Neural cell (in vitro differentiated cells): ENCODE results near the gene DRICH1. TPM values are rescaled to one million over a fixed set of nuclear protein-coding genes. Genes with fewer than 3 reads are reported as not detected.

Experiments used
- H2AFZ ChIP-seq: fragments of 200-600, 300-800 bp; sonication (generic), shearing (Covaris generic); 2 replicates; pipeline ENCODE4 v1.6.0; 2014; ENCODE audit warnings: low read depth, mild to moderate bottlenecking, antibody characterized with exemption, low read length, moderate library complexity
- H3F3A ChIP-seq: fragments of 200-600 bp; shearing (Covaris generic); 2 replicates; pipeline ENCODE4 v1.6.1; 2016; ENCODE audit warnings: mild to moderate bottlenecking, moderate library complexity, mixed read lengths, antibody characterized with exemption, low read length; ENCODE audit not compliant: insufficient read depth, poor library complexity, severe bottlenecking
- H3K27ac ChIP-seq: fragments of 200-600, 300-800 bp; sonication (generic), shearing (Covaris generic); 2 replicates; pipeline ENCODE4 v1.5.1; 2014; ENCODE audit warnings: mild to moderate bottlenecking, low read length, moderate library complexity
- H3K27me3 ChIP-seq: fragments of 300-800, 200-600 bp; sonication (generic), shearing (Covaris generic); 2 replicates; pipeline ENCODE4 v1.6.0; 2014; ENCODE audit warnings: mild to moderate bottlenecking, low read depth, low read length, moderate library complexity; ENCODE audit not compliant: insufficient read depth
- H3K36me3 ChIP-seq: fragments of 300-800, 200-600 bp; sonication (generic), shearing (Covaris generic); 2 replicates; pipeline ENCODE4 v1.5.1; 2014; ENCODE audit warnings: mild to moderate bottlenecking, antibody characterized with exemption, low read length, moderate library complexity; ENCODE audit not compliant: insufficient read depth
- H3K4me2 ChIP-seq: fragments of 300-800, 200-600 bp; sonication (generic), shearing (Covaris generic); 2 replicates; pipeline ENCODE4 v1.6.0; 2014; ENCODE audit warnings: mild to moderate bottlenecking, low read length
- H3K4me3 ChIP-seq: fragments of 300-800, 200-600 bp; sonication (generic), shearing (Covaris generic); 2 replicates; pipeline ENCODE4 v1.5.1; 2014; ENCODE audit warnings: mild to moderate bottlenecking, low read length, moderate library complexity
- H3K79me2 ChIP-seq: fragments of 200-600 bp; shearing (Covaris generic); replicated peaks from 2 replicates; pipeline ENCODE4 v1.6.0; 2014; ENCODE audit warnings: mild to moderate bottlenecking, low read length, moderate library complexity; ENCODE audit not compliant: insufficient read depth
- H3K9ac ChIP-seq: fragments of 300-800, 200-600 bp; sonication (generic), shearing (Covaris generic); 2 replicates; pipeline ENCODE4 v1.6.1; 2016; ENCODE audit warnings: mild to moderate bottlenecking, low read length, mixed read lengths
- H3K9me2 ChIP-seq: fragments of 200-600 bp; shearing (Covaris generic); 2 replicates; pipeline ENCODE4 v1.6.1; 2016; ENCODE audit warnings: mild to moderate bottlenecking, low read length, mixed read lengths; ENCODE audit not compliant: insufficient read depth
- H3K9me3 ChIP-seq: fragments of 200-600, 300-800 bp; sonication (generic), shearing (Covaris generic); 2 replicates; pipeline ENCODE4 v1.6.1; 2016; ENCODE audit warnings: mild to moderate bottlenecking, mixed run types, low read length, moderate library complexity, mixed read lengths
- H4K20me1 ChIP-seq: fragments of 200-600 bp; shearing (Covaris generic); 2 replicates; pipeline ENCODE4 v1.6.1; 2016; ENCODE audit warnings: mild to moderate bottlenecking, mixed run types; ENCODE audit not compliant: insufficient read depth
- CTCF ChIP-seq: fragments of 450-650 bp; IDR thresholded peaks from 2 replicates; pipeline ENCODE4 v1.5.1; 2014; ENCODE audit warnings: antibody characterized with exemption, mild to moderate bottlenecking, moderate library complexity; ENCODE audit not compliant: poor library complexity, severe bottlenecking
- EP300 ChIP-seq: fragments of 450-650 bp; conservative IDR thresholded peaks from 2 replicates; pipeline ENCODE4 v1.6.1; 2014; ENCODE audit warnings: antibody characterized with exemption, mild to moderate bottlenecking, moderate library complexity; ENCODE audit not compliant: poor library complexity, severe bottlenecking
- EZH2 ChIP-seq: fragments of 200-600, 300-800 bp; shearing (Covaris generic), sonication (generic); IDR thresholded peaks from 2 replicates; pipeline ENCODE4 v1.6.1; 2014; ENCODE audit warnings: antibody characterized with exemption, low read length, borderline replicate concordance, mild to moderate bottlenecking; ENCODE audit not compliant: insufficient read depth, poor library complexity, severe bottlenecking
- MXI1 ChIP-seq: fragments of 450-650 bp; conservative IDR thresholded peaks from 2 replicates; pipeline ENCODE4 v1.6.1; 2014; ENCODE audit warnings: antibody characterized with exemption, mild to moderate bottlenecking; ENCODE audit not compliant: poor library complexity, severe bottlenecking
- POLR2AphosphoS5 ChIP-seq: IDR thresholded peaks from 2 replicates; pipeline ENCODE4 v1.6.1; 2012
- RAD21 ChIP-seq: fragments of 450-650 bp; conservative IDR thresholded peaks from 2 replicates; pipeline ENCODE4 v1.6.1; 2014; ENCODE audit warnings: antibody characterized with exemption, mild to moderate bottlenecking, moderate library complexity
- SMC3 ChIP-seq: fragments of 450-650 bp; conservative IDR thresholded peaks from 2 replicates; pipeline ENCODE4 v1.6.1; 2014; ENCODE audit warnings: antibody characterized with exemption, mild to moderate bottlenecking, moderate library complexity; ENCODE audit not compliant: poor library complexity
- TAF1 ChIP-seq: IDR thresholded peaks from 2 replicates; pipeline ENCODE4 v1.6.1; 2012; ENCODE audit warnings: low read depth
- polyA plus RNA-seq: library from polyadenylated mRNA; depleted of rRNA; stranded (reverse); fragments of >200 nt; gene quantifications from 2 replicates; pipeline ENCODE4 v1.2.3, GENCODE V29; 2014
- TF ChIP-seq, protein P1 (sequence below): IDR thresholded peaks from 2 replicates; pipeline ENCODE4 v1.6.1; 2012; ENCODE audit warnings: borderline replicate concordance

Gene DRICH1
- polyA plus RNA-seq, 1 donor from 2014 or later = 0.48 TPM

DNA sequence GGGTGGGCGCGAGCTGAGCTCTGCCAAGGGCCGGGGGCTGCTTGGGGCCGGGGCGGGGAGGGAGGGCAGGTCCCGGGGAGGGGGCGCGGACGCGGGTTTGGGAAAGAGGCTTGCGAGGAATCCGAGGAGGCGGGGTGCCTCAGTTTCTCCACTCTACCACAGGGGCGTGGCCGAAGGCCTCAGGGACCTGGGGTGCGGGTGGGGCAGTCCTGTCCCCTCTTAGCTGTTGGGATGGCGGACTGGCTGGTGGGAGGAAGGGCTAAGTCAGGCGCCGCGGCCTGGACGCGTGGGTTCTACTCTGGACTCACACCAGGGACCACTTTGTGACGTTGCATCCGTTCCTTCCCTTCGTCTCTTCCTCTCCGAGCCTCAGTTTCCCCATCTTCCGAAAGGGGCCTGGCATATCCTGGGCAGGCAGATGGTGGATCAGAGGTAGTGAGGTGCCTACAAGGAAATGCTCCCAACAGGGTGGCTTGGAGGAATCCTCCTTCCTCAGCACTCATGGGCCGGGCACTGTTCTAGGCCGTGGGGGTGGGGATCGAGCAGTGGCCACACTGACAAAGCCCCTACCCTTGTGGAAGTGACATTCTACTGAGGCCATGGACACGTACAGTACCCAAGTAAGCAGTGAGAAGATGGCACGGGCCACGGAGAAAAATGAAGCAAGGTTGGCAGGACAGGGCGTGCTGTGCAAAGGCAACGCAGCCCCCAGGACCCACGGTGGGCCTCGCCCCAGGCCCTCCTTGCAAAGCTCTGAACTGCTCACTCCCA lies 65.2 kb downstream of the DRICH1 start:
- H3K4me2 ChIP-seq = no peak overlapping the region
- H4K20me1 ChIP-seq = no peaks in the 10 kb centered on the region
- no peak for TF ChIP-seq SMC3
- TF ChIP-seq EP300 = no peak
- TF ChIP-seq, protein P1, sequence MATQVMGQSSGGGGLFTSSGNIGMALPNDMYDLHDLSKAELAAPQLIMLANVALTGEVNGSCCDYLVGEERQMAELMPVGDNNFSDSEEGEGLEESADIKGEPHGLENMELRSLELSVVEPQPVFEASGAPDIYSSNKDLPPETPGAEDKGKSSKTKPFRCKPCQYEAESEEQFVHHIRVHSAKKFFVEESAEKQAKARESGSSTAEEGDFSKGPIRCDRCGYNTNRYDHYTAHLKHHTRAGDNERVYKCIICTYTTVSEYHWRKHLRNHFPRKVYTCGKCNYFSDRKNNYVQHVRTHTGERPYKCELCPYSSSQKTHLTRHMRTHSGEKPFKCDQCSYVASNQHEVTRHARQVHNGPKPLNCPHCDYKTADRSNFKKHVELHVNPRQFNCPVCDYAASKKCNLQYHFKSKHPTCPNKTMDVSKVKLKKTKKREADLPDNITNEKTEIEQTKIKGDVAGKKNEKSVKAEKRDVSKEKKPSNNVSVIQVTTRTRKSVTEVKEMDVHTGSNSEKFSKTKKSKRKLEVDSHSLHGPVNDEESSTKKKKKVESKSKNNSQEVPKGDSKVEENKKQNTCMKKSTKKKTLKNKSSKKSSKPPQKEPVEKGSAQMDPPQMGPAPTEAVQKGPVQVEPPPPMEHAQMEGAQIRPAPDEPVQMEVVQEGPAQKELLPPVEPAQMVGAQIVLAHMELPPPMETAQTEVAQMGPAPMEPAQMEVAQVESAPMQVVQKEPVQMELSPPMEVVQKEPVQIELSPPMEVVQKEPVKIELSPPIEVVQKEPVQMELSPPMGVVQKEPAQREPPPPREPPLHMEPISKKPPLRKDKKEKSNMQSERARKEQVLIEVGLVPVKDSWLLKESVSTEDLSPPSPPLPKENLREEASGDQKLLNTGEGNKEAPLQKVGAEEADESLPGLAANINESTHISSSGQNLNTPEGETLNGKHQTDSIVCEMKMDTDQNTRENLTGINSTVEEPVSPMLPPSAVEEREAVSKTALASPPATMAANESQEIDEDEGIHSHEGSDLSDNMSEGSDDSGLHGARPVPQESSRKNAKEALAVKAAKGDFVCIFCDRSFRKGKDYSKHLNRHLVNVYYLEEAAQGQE = no peak
- no peak for TF ChIP-seq EZH2
- no peak for TF ChIP-seq MXI1
- no peak for TF ChIP-seq TAF1
- TF ChIP-seq CTCF = no peak
- TF ChIP-seq RAD21 = no peak
- TF ChIP-seq POLR2AphosphoS5 = no peak
- H3K27me3 ChIP-seq = peaks cover 7% of the 10 kb centered on the region
- H3K36me3 ChIP-seq = no peaks in the 10 kb centered on the region
- peak overlapping the region; percentile 62 for H3K4me3 ChIP-seq
- no peaks in the 10 kb centered on the region for H3K9me3 ChIP-seq
- H3K79me2 ChIP-seq = no peaks in the 10 kb centered on the region
- H3K9me2 ChIP-seq = no peaks in the 10 kb centered on the region
- no peaks in the 10 kb centered on the region for H3F3A ChIP-seq
- no peak overlapping the region for H2AFZ ChIP-seq
- H3K27ac ChIP-seq = no peak overlapping the region
- peak overlapping the region; percentile 49 for H3K9ac ChIP-seq

GRCh38 chr22:23565915-23566704 lies 66.0 kb downstream of the DRICH1 start:
- H3K27me3 ChIP-seq = peaks cover 7% of the 10 kb centered on the region
- H3K9me3 ChIP-seq = no peaks in the 10 kb centered on the region
- no peak overlapping the region for H2AFZ ChIP-seq
- H3K36me3 ChIP-seq = no peaks in the 10 kb centered on the region
- no peak for TF ChIP-seq MXI1
- peak; percentile 9 for TF ChIP-seq TAF1
- no peak overlapping the region for H3K27ac ChIP-seq
- no peaks in the 10 kb centered on the region for H3K79me2 ChIP-seq
- no peaks in the 10 kb centered on the region for H3F3A ChIP-seq
- H3K9me2 ChIP-seq = no peaks in the 10 kb centered on the region
- H3K9ac ChIP-seq = peak overlapping the region; percentile 49
- H4K20me1 ChIP-seq = no peaks in the 10 kb centered on the region
- no peak overlapping the region for H3K4me2 ChIP-seq
- peak overlapping the region; percentile 62 for H3K4me3 ChIP-seq
